ENCODE data around the gene TOR4A.

TOR4A gene

GRCh38 chr9:137306850-137307254, 29.3 kb downstream of the TOR4A start:
- DNase-seq (ENCODE audit: low spot score) = peak; percentile 12

GRCh38 chr9:137307255-137308056, 29.9 kb downstream of the TOR4A start:
- peak; percentile 73 for DNase-seq (ENCODE audit: low spot score)

- DNase-seq (ENCODE audit: low spot score) = peak; percentile 13
These were observed 30.6 kb downstream of the TOR4A start for GRCh38 chr9:137308057-137308619.

GRCh38 chr9:137309368-137310188, 32.1 kb downstream of the TOR4A start:
- no peak for DNase-seq (ENCODE audit: low spot score)

- peak; percentile 58 for DNase-seq (ENCODE audit: low spot score)
These were observed 32.9 kb downstream of the TOR4A start for GRCh38 chr9:137310189-137311052.

- peak; percentile 55 for DNase-seq (ENCODE audit: low spot score)
These were observed 33.9 kb downstream of the TOR4A start for GRCh38 chr9:137311171-137311985.

- peak; percentile 35 for DNase-seq (ENCODE audit: low spot score)
These were observed 34.7 kb downstream of the TOR4A start for GRCh38 chr9:137311986-137312851.

GRCh38 chr9:137312852-137313325, 35.4 kb downstream of the TOR4A start:
- peak; percentile 8 for DNase-seq (ENCODE audit: low spot score)

GRCh38 chr9:137313326-137313936, 35.9 kb downstream of the TOR4A start:
- peak; percentile 5 for DNase-seq (ENCODE audit: low spot score)

- peak; percentile 25 for DNase-seq (ENCODE audit: low spot score)
These were observed 36.5 kb downstream of the TOR4A start for GRCh38 chr9:137313956-137314560.

GRCh38 chr9:137314561-137315560, 37.3 kb downstream of the TOR4A start:
- DNase-seq (ENCODE audit: low spot score) = peak; percentile 56

GRCh38 chr9:137315581-137316011, 38.1 kb downstream of the TOR4A start:
- peak; percentile 73 for DNase-seq (ENCODE audit: low spot score)

GRCh38 chr9:137316012-137316981, 38.8 kb downstream of the TOR4A start:
- DNase-seq (ENCODE audit: low spot score) = peak; percentile 91

GRCh38 chr9:137317021-137317717, 39.6 kb downstream of the TOR4A start:
- peak; percentile 17 for DNase-seq (ENCODE audit: low spot score)

GRCh38 chr9:137317718-137318511, 40.4 kb downstream of the TOR4A start:
- DNase-seq (ENCODE audit: low spot score) = peak; percentile 4
